ENCODE measurements around the gene FAT3.

- TF ChIP-seq SUZ12 (IDR thresholded peaks at IDR 0.05; ENCODE audit: unreplicated experiment) (no peak), ESRRA (IDR thresholded peaks at IDR 0.05; ENCODE audit: low read length) (no peak), CTCF (IDR thresholded peaks at IDR 0.05 in 2 of 3, conservative IDR thresholded peaks at IDR 0.05 in 1 of 3; ENCODE audit: control insufficient read depth in 2 of 3, extremely low read depth in 1 of 3, insufficient read depth in 1 of 3, low read depth in 3 of 3, low read length in 3 of 3) (no peak), POLR2A (IDR thresholded peaks at IDR 0.05; ENCODE audit: low read depth, low read length) (no peak), RCOR1 (conservative IDR thresholded peaks at IDR 0.05; ENCODE audit: low read depth, low read length) (no peak), PBX3 (IDR thresholded peaks at IDR 0.05; ENCODE audit: insufficient replicate concordance, low read depth, low read length) (no peak)
- TF ChIP-seq, protein P1, sequence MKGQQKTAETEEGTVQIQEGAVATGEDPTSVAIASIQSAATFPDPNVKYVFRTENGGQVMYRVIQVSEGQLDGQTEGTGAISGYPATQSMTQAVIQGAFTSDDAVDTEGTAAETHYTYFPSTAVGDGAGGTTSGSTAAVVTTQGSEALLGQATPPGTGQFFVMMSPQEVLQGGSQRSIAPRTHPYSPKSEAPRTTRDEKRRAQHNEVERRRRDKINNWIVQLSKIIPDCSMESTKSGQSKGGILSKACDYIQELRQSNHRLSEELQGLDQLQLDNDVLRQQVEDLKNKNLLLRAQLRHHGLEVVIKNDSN (IDR thresholded peaks at IDR 0.05; ENCODE audit: borderline replicate concordance, extremely low read length, insufficient read depth, low read depth, low read length), result no peak
Measured at GRCh38 chr11:92266806-92267205, 42.2 kb downstream of the FAT3 start.
